ENCODE results near the gene MTHFD1.

DNA sequence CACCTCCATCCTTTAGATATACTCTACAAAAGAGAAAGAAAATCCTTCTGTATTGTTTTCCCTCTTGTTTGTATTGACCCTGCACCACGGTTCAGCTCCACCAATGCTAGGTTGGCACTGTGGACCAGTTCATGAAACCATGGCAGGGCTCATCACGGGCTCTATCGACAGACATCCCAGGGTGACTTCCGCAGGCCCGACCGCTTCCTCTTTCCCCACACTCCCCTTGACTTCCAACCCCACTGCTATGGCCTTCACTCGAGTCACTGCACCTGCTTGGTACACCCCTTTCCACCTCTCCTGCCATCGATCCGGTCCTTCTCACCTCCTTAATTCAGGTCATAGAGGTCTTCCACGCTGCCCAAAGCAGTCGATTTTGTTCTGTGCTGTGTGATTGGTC lies 56.0 kb downstream of the MTHFD1 start:
- TF ChIP-seq, protein P1, sequence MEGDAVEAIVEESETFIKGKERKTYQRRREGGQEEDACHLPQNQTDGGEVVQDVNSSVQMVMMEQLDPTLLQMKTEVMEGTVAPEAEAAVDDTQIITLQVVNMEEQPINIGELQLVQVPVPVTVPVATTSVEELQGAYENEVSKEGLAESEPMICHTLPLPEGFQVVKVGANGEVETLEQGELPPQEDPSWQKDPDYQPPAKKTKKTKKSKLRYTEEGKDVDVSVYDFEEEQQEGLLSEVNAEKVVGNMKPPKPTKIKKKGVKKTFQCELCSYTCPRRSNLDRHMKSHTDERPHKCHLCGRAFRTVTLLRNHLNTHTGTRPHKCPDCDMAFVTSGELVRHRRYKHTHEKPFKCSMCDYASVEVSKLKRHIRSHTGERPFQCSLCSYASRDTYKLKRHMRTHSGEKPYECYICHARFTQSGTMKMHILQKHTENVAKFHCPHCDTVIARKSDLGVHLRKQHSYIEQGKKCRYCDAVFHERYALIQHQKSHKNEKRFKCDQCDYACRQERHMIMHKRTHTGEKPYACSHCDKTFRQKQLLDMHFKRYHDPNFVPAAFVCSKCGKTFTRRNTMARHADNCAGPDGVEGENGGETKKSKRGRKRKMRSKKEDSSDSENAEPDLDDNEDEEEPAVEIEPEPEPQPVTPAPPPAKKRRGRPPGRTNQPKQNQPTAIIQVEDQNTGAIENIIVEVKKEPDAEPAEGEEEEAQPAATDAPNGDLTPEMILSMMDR (IDR thresholded peaks at IDR 0.05) = no peak
- no peak for TF ChIP-seq POLR2A (IDR thresholded peaks at IDR 0.05)

All from heart left ventricle (tissue), 13 donors.